HG03095 (cell line): ENCODE results near the gene TESMIN.

ENCODE experiments used
- ATAC-seq: cut with Tn5 transposase; IDR thresholded peaks from one replicate; pipeline ENCODE4 v1.9.1; 2021; ENCODE audit warnings: moderate library complexity; ENCODE audit not compliant: unreplicated experiment

Gene TESMIN

DNA sequence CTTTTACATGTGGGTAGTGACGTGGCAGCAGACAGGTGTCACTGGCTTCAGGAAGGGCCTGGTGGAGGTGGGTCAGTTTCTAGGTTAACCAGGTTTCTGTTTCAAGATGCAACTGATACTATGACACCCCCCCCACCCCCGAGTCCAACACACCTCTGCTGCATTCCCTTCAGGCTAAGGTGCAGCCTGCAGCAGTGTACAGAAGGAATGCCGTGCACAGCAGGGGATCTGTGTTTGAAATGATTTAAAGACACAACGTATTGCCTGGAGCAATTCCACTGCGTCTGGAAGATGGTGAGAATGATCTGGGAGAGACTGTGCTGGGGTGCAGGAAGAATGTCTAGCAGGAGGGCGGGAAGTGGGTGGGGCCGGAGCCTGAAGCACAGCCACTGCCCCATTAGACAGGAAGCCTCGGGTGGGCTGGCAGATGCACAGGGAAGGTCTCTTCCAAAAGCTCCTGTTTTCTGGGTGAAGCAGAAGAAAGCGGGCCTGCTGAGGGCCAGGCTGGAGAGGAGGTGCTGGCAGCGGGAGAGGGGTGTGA, 11.9 kb upstream of the TESMIN start:
- no peak for ATAC-seq

DNA sequence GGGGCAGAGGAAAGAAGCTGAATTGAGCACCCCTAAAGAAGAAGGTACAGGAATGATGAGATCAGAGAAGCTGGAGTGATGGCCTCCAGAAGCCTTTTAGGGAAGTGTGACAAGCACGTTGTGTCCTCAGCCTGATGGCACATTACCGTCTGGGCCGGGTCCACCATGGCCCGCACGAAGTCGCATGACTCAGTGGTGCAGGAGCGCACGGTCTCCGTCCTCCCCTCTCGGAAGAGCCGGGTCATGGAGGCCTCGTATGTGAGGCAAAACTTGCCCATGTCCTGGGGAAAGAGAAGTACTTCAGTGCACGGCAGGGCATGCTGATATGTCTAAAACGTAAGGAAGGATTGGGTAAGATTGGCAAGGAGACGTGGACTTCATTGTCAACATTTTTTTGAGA, 11.2 kb upstream of the TESMIN start:
- no peak for ATAC-seq

DNA sequence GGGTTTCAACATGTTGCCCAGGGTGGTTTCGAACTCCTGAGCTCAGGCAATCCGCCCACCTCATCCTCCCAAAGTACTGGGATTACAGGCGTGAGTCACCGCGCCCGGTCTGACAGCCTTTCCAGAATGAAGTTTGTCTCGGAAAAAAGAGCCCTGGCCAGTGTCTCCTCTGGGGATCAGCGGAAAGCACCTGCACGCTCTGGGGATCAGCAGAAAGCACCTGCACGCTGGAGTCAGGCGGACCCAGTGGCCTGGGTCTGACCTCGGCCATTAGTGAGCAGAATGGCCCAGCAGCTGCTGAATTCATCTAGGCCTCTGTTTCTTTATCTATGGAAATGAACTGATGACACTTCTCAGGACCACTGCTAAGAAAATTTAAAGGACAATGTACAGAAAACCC, 10.5 kb upstream of the TESMIN start:
- no peak for ATAC-seq

DNA sequence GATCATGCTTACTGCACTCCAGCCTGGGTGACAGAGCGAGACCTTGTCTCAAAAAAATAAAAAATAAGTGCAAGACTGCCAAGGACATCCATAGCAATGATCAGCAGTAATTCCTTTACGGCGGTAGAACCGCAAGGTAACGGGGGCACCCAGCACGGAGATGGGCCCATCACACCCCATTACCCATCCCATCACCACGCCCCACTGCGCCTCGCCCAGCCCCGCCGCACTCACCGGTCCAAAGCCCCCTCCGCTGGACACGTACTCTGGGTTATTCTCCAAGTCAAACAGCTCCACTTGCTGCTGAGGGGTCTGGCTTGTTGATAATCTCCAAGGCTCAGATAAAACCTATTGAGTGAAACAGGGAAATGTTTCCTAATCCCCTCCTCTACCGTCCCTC, 8.7 kb upstream of the TESMIN start:
- no peak for ATAC-seq

DNA sequence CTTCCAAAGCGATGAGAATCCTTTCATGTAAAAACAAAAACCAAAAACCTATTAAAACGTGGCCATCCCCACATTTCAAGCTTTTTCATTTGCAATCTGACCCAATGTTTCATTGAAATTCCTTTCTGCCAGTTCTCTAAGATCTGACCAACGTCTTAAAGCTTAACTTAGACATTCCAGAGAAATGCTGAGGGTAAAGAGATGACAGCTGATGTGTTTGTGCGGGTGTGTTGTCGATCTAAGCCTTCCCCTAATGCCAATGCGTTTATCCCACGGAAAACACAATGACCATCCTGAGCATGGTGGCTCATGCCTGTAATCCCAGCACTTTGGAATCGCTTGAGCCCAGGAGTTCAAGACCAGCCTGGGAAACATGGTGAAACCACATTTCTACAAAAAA, 6.4 kb upstream of the TESMIN start:
- no peak for ATAC-seq

DNA sequence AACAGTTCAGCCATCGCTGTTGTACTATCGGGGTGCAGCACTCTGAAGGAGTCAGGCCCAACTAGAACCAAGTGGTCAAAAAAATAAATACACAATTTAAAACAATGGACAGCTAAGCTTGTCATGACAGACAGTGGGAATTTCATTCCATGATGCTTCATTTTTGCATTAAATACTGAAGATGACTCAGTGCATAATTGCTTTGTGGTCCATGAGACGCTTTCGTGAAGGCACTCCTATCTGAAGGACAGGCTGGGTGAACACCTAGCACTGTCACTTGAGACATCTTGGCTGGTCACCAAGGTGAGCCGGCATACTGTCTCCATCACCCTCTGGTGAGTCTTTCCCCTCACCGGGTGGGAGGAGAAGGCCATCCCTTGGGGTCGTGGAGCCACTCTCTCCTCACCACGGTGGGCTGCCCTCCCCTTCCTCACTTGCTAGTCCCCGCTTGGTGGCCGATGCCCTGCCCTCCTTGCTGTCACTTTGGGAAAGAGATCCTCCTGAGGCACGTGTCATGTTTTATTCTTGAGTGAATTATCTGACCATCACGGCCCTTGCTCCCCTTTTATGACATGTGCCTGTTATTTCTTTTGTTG, 4.9 kb upstream of the TESMIN start:
- ATAC-seq: no peak

DNA sequence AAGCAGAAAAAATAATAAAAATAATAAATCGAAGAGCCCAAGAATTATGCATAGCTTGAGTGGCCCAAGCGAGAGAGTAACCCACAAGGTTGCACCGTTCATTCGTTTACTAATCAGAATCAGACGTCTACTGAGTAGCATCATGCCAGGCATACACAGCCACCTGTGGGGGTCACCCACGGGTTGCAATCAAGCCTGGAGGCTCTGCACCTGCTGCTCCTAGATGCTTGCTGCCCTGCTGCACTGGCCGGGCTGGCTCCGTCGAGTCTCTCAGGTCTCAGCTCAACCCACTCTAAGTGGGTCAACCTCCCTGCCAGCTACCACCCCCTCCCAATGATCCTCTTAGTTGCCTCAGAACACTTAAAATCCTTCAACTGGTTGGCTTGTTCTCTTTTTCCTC, 2.0 kb upstream of the TESMIN start:
- no peak for ATAC-seq

DNA sequence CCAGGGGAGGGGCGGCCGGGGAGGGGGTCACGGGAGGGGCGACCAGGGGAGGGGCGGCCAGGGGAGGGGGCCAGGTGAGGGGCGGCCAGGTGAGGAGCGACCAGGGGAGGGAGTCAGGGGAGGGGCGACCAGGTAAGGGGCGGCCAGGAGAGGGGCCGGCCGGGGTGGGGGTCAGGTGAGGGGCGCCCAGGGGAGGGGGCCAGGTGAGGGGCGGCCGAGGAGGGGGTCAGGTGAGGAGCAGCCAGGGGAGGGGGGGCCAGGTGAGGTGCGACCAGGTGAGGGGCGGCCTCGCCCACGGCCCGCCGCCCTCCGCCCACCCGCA, 355 bp downstream of the TESMIN start:
- ATAC-seq: no peak

DNA sequence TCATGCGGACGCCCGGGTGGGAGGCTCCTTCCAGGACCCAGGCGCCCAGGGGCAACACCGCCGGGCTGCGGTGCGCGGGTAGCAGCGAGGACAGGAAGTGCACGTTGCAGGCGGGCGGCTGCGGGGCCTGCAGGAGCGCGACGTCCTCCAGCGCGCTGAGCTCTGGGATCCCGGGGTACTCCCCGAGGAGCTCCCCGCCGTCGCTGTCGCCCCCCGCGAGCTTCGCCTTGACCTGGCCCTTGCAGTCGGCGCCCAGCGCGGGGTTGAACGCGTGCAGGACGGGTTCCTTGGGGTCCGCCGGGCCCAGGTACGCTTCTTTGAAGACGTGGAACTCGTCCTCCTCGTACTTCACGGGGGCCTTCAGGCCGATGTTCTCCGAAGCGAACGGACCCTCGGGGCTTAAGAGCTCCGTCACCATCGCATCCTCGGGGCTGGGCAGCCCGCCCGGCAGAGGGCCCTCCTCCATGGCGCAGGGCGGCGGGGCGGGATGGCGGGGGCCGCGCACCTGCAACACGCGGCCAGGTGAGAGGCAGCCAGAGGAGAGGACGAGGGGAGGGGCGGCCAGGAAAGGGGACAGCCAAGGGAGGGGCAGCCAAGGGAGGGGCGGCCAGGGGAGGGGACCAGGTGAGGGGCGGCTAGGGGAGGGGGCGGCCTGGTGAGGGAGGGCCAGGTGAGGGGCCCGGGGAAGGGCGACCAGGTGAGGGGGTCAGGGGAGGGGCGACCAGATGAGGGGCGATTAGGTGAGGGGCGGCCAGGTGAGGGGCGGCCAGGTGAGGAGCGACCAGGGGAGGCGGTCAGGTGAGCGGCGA, 921 bp downstream of the TESMIN start:
- no peak for ATAC-seq

DNA sequence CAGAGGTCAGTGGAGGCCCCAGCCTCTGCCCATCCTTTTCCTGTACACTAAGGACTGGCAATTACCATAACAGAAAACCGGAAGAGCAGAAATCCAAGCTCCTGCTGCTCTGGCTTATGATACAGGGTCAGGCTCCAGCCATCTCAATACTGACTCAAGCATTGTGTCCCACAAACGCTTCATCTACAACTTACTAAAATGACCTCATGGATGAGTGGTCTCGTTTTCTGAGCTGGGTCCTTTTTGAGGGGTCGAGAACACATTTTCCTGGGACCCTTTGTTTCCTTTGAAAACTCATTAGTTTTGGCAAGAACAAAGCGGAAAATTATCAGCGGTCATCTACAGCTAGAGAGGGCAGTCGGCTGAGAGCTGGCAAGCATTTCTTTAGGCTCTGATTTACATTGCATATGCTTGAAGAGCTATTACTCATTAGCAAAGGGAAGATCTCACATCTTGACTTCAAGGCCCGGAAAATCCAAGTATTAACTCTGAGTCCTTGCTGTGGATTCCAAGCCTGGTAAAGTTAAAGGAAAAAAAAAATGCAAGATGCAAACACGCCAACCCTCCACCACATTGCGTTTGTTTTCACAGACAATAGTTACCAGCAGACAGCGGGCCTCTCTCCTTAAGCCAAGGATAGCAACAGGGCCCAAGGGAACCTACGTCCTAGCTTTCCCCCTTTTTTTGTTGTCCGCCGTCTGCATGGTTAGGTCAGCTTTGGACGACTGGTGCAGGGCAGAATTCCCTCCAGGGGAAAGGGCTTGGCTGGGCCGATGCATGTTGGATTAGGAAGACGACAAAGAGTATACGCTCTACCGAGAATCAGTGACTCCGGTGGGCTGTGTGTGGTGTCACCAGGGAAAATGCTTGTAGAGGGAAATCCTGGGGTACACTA, 1.8 kb downstream of the TESMIN start:
- ATAC-seq: no peak

DNA sequence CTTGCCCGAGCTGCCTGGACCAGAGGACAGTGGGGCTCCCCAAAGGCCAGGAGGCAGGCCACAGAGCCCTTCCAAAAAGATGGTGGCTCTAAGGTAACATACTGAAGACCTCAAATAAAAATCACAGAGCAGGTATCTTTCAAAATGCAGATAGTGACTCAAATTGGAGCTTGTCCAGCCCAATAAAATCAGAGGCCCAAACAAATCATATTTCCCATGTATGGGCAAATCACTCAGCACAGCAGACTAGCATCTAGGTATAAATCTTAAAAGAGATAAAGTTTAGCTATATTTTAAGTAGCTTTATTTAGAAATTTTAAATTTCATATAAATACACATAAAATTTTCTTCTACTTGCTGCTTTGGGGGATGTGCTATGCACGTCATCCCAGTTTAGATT, 3.3 kb downstream of the TESMIN start:
- ATAC-seq: no peak

DNA sequence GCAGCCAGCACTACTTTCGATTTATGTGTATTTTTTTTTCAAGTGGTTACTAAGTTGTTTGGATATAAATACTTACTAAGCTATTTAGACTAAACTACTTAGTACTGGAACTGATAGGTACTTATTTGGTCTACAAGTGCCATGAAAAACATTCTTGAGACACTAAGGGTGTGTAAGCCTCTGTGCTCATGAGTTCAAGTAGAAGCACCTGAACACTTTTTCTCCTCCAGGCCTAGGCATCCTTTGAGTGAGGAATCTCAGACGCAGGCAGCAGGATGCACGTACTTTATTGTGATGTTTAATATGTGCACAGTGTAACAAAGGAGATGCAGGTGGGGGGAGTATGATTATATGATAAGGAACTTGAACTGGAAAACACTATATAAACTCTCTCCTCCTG, 7.8 kb downstream of the TESMIN start:
- ATAC-seq: no peak

DNA sequence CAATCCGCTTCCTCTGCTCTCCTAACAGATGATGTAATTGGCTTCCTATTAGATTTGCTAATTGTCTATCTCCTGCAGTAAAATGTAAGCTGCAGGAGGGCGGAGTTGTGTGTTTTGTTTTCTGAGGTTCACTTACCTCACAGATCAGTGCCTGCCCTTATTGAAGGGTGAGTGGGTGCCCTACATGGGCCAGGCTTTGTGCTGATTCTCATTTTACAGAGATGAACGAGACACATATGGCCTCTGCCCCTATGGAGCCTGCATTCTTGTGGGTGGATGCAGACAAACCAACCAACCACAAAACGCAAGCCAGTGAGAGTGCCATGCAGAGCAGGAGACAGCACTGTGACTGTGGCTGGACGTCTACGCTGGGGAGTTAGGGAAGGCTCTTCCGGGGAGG, 9.9 kb downstream of the TESMIN start:
- ATAC-seq: no peak

DNA sequence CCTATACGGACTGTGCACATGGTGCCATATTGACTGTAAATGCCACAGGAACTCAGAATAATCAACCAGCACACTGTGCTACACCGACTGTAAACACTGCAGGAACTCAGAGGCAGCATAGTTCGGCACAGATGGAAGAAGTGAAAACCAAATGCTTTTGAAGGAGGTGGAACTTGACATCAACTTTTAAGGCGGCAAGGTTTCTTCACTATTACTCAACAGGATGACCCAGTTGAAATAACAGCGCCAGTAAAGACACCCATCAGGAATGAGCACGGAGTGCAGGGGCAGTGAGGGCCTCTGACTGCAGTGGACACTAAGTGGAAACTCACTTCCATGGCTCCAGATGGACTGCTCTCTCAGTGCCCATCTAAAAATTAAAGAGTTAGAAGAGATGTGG, 15.7 kb downstream of the TESMIN start:
- ATAC-seq: no peak

DNA sequence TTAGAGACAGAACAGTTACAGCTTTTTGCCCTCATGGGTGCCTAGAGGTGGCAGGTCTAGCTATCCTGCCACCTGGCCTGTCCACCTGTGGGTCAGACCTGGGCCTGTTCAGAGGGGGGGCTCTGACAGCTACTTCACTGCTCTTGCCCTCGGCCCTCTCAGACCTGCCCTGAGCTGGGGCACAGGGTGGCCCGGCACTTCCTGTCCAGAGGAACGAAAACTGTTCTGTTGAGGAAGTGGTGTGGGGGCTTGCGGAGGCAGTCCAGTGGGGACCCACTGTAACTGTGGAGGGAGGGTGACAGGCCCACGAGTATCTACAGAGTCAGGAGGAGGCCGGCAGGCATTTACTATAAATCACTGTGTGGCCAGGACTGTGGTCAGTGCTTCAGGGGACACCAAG, 16.2 kb downstream of the TESMIN start:
- no peak for ATAC-seq

DNA sequence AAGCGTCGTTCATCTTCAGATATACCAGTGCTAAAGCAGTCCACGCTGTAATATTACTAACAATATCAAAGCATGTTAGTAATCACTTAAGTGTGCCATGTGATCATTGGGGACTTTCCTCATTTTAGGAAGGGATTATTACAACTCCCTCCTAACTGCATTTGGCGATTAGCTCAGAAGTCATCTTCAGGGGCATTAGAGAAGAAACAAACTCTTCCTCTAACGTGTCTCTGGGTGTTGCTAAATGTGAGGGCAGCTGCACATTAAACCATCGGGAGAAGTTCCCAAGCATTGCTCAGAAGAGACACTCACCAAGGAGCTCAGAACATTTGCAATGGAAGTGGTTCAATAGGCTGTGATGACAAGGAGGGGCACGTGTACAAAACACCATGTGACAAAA, 17.2 kb downstream of the TESMIN start:
- no peak for ATAC-seq

DNA sequence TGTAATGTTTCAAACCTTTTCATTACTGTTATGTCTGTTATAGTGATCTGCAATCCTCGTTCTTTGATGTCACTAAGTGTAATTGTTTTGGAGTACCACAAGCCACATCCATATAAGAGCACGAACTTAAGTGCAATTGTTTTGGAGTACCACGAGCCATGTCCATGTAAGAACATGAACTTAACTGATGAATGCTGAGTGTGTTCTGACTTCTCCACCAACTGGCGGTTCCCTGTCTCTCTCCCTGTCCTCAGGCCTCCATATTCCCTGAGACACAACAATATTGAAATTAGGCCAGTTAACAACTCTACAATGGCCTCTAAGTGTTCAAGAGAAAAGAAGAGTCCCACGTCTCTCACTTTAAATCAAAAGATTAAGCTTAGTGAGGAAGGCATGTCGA, 23.5 kb downstream of the TESMIN start:
- ATAC-seq: no peak

DNA sequence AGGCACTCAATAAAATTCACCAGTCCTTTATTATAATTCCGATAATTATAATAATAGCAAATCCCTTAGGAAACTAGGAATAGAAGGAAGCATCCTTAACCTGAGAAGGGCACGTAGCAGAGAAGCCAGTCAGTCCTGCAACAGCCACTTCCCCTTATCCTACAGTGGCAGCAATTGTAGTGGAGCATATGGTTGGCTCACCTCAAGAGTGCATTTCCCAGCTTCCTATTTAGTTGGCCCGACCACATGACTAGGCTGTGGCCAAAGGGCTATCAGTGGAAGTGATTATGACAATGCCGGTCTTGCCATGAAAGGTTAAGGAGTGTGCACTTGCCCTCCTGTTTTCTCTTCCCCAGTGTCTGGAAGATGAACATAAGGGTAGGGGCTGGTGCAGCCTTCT, 27.0 kb downstream of the TESMIN start:
- no peak for ATAC-seq

DNA sequence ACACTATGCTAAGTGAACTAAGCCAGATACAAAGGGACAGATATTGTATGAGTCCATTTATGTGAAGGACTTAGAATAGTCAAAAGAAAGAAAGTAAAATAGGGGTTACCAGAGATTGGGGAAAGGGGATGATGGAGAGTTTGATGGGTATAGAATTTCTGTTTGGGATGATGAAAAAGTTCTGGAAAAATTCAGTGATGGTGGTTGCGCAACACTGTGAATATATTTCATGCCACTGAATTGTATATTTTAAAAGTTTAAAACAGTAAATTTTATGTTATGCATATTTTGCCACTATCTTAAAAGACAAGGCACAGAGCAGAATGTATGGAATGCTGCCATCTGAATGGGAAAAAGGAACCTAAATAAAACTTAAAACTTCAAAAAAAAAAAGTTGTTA, 29.2 kb downstream of the TESMIN start:
- ATAC-seq: no peak

DNA sequence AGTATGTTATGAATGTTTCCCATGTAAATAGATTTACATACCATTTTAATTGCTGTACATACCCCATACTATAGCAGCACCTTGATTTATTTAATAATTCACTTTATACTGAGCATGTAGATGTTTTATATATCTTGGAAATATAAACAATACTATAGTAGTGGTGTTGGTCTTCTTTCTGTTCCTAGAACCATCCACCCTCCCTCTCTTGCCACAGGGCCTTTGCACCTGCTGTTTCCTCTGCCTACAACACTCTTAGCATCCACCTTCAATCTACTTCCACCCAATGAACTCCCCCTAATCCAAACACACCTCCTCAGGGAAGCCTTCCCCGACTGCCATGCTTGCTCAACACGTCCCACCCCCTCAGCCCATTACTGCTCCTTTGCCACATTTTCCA, 30.2 kb downstream of the TESMIN start:
- ATAC-seq: no peak

DNA sequence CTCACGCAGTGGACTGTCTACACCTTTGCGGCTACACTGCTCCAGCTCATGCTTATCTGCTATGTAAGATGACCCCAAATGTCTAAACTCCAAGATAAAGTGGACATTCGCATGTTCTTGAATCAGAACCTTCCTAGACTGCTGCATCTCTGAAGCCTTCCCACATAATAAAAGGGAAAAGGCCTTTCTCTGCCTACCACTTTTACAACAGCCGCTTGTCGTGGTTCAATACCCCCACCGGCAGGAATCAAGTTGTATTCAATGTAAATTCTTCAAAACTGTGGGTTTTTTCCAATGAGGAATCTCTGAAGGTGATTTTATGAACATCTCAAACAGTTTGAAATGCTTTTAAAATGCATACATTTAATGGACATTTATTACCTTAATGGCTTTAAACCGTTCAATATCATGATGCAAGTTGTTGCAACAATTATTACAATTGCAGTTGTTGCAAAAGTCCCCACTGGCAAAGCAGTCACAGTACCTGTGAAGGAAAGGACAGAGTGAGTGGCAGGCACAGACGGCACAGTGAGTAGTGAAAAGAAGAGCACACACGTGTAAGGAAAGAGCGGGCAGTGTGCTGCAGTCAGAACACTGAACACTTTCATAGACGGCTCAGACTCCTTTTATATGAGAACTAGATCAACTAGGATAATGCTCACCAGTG, 35.7 kb downstream of the TESMIN start:
- no peak for ATAC-seq
